A673 (cell line): ENCODE measurements around the gene SDK1. TPM values are rescaled to one million over a fixed set of nuclear protein-coding genes. Genes with fewer than 3 reads are reported as not detected.

Experiments
- BruUV-seq: library from RNA; stranded (reverse); fragments of 400-500 nt; replicated peaks from 2 replicates; lab custom pipeline; 2021; lab: Mats Ljungman, UMichigan
- CTCF ChIA-PET: fragments of 300-600 bp; sonication (Branson Sonifier 250); formaldehyde crosslinking; loops from one replicate; lab custom pipeline; 2022; ENCODE audit warnings: antibody characterized with exemption; lab: Charles Lee
- POLR2A ChIA-PET: fragments of 300-600 bp; sonication (Branson Sonifier 250); formaldehyde crosslinking; loops from one replicate; lab custom pipeline; 2022; ENCODE audit warnings: antibody characterized with exemption; ENCODE audit not compliant: low non-redundant PET; lab: Charles Lee
- DNase-seq: peaks from one replicate; pipeline ENCODE4 v3.0.0-alpha.2; 2015; ENCODE audit warnings: low spot score
- H3K27ac ChIP-seq: fragments of 200-600 bp; sonication (generic); 2 replicates; pipeline ENCODE4 v1.5.1; 2016; ENCODE audit warnings: mixed run types, low read depth, mild to moderate bottlenecking, mixed read lengths, antibody characterized with exemption, low read length; ENCODE audit not compliant: poor library complexity, severe bottlenecking
- H3K27me3 ChIP-seq: fragments of 200-600 bp; sonication (generic); replicated peaks from 2 replicates; pipeline ENCODE4 v1.6.1; 2017; ENCODE audit warnings: mixed run types, low read depth, mild to moderate bottlenecking, mixed read lengths, antibody characterized with exemption, low read length; ENCODE audit not compliant: insufficient read depth, poor library complexity
- H3K36me3 ChIP-seq: fragments of 200-600 bp; sonication (generic); 2 replicates; pipeline ENCODE4 v1.6.1; 2016; ENCODE audit warnings: mixed run types, mild to moderate bottlenecking, mixed read lengths, antibody characterized with exemption, low read length; ENCODE audit not compliant: insufficient read depth, poor library complexity, severe bottlenecking
- H3K4me1 ChIP-seq: fragments of 200-600 bp; sonication (generic); 2 replicates; pipeline ENCODE4 v1.6.1; 2017; ENCODE audit warnings: mixed run types, mild to moderate bottlenecking, mixed read lengths, antibody characterized with exemption, low read length; ENCODE audit not compliant: insufficient read depth, poor library complexity, severe bottlenecking
- H3K4me3 ChIP-seq: fragments of 200-600 bp; sonication (generic); 2 replicates; pipeline ENCODE4 v1.5.1; 2016; ENCODE audit warnings: low read depth, mixed run types, mild to moderate bottlenecking, mixed read lengths, low read length; ENCODE audit not compliant: poor library complexity, severe bottlenecking
- H3K9me3 ChIP-seq: fragments of 200-600 bp; sonication (generic); 2 replicates; pipeline ENCODE4 v1.6.1; 2016; ENCODE audit warnings: mixed run types, low read depth, mild to moderate bottlenecking, mixed read lengths, antibody characterized with exemption, low read length; ENCODE audit not compliant: poor library complexity, severe bottlenecking
- EZH2 ChIP-seq: fragments of 200-600 bp; sonication (generic); IDR thresholded peaks from 2 replicates; pipeline ENCODE4 v1.6.1; 2017; ENCODE audit warnings: borderline replicate concordance, low read depth, mild to moderate bottlenecking, mixed read lengths, antibody characterized with exemption, low read length; ENCODE audit not compliant: poor library complexity, severe bottlenecking
- intact Hi-C: fragments of 100-400 bp; cut with micrococcal nuclease; formaldehyde crosslinking; loops from one replicate; pipeline ENCODE4 v1.10.0; 2022; ENCODE audit not compliant: unreplicated experiment
- total RNA-seq: library from RNA; stranded (reverse); gene quantifications from 2 replicates; pipeline ENCODE4 v1.2.3, GENCODE V29; 2021
- TF ChIP-seq, protein P1 (sequence below): fragments of 300-800, 200-600 bp; sonication (generic); conservative IDR thresholded peaks from 2 replicates; pipeline ENCODE4 v1.5.1; 2017; ENCODE audit warnings: low read depth, mild to moderate bottlenecking, antibody characterized with exemption, low read length, moderate library complexity, mixed read lengths

The SDK1 gene
- total RNA-seq, 1 experiment from 2014 or later: 14.7 TPM

DNA sequence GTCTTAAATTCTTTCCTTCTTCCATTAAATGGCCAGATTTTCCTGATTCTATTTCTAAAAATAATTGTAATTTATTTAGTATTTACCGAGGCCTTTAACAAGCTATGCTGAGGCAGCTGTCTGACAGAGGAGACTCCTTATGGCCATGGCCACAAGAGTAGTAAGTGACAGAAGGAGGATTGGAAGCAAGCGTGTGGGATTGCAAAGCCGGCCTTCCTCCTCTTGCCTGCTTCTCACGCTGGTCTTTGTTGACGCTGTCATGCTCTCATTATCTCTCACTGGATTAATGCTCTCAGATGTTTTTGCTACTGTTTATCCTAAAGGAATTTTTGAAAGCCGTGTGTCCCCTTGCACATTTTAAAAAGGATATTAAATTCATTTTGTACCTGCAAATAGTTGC is 546.3 kb downstream of the SDK1 start:
- CTCF ChIA-PET: no interaction called here
- H3K4me3 ChIP-seq: no peak overlapping the region
- H3K36me3 ChIP-seq: no peaks in the 10 kb centered on the region
- no TSS peak for BruUV-seq
- no peaks in the 10 kb centered on the region for H3K9me3 ChIP-seq
- no peak overlapping the region for H3K27ac ChIP-seq
- no peak for DNase-seq
- intact Hi-C loops: no loop called here
- no peaks in the 10 kb centered on the region for H3K27me3 ChIP-seq
- POLR2A ChIA-PET: no interaction called here
- H3K4me1 ChIP-seq: no peaks in the 10 kb centered on the region
- TF ChIP-seq EZH2: no peak
- TF ChIP-seq, protein P1, sequence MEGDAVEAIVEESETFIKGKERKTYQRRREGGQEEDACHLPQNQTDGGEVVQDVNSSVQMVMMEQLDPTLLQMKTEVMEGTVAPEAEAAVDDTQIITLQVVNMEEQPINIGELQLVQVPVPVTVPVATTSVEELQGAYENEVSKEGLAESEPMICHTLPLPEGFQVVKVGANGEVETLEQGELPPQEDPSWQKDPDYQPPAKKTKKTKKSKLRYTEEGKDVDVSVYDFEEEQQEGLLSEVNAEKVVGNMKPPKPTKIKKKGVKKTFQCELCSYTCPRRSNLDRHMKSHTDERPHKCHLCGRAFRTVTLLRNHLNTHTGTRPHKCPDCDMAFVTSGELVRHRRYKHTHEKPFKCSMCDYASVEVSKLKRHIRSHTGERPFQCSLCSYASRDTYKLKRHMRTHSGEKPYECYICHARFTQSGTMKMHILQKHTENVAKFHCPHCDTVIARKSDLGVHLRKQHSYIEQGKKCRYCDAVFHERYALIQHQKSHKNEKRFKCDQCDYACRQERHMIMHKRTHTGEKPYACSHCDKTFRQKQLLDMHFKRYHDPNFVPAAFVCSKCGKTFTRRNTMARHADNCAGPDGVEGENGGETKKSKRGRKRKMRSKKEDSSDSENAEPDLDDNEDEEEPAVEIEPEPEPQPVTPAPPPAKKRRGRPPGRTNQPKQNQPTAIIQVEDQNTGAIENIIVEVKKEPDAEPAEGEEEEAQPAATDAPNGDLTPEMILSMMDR: no peak

DNA sequence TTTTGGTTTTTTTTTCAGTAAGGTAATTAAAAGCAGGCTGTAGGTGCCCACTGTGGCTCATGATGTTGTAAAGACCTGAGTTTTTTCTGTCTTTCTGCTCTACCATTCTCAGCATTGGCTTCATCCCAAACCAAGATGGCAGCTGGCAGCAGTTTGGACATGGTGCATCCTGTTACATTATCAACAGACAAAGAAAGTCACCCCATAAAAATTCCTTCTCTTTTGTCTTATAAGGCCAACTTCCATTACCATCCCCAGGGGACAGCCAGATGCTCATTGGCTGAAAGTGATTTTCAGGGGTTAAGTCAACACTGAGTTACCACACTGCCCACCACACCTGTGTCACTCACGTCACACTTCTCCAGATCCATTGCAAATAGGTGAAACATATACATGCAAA is 558.4 kb downstream of the SDK1 start:
- intact Hi-C loops: no loop called here
- CTCF ChIA-PET: no interaction called here
- BruUV-seq: no TSS peak
- no peak overlapping the region for H3K4me3 ChIP-seq
- no peaks in the 10 kb centered on the region for H3K36me3 ChIP-seq
- H3K9me3 ChIP-seq: no peaks in the 10 kb centered on the region
- peaks cover 15% of the 10 kb centered on the region for H3K4me1 ChIP-seq
- POLR2A ChIA-PET: no interaction called here
- no peaks in the 10 kb centered on the region for H3K27me3 ChIP-seq
- H3K27ac ChIP-seq: no peak overlapping the region
- TF ChIP-seq, protein P1: no peak
- TF ChIP-seq EZH2: no peak
- peak; percentile 38 for DNase-seq

DNA sequence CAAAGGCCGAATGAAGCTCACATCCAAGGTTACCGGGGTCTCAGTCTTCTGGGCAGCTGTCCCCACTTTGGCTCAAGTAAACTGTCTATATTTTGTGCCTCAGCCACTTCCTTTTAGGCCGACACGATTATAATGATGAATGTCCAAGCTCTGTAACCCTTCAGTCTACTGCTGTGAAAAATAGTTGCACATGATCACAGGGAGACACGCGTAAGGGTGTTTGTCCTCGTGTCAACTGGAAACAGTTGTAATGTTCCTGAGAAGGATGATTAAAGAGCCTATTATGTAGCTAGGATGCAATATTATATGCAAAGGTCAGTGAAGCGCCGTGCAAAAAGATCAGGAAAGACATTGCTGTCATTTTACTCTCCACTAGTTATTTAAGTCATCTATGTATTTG is 559.9 kb downstream of the SDK1 start:
- H3K36me3 ChIP-seq: no peaks in the 10 kb centered on the region
- peaks cover 15% of the 10 kb centered on the region for H3K4me1 ChIP-seq
- H3K27ac ChIP-seq: peak overlapping the region; percentile 73
- no peaks in the 10 kb centered on the region for H3K27me3 ChIP-seq
- CTCF ChIA-PET: no interaction called here
- intact Hi-C loops: no loop called here
- no peak for DNase-seq
- BruUV-seq: no TSS peak
- no peak overlapping the region for H3K4me3 ChIP-seq
- TF ChIP-seq, protein P1: no peak
- TF ChIP-seq EZH2: no peak
- POLR2A ChIA-PET: no interaction called here
- no peaks in the 10 kb centered on the region for H3K9me3 ChIP-seq
